RWPE1 (cell line): ENCODE data around the gene TBX15.

Source experiments
- CTCF ChIA-PET: fragments of 350-600 bp; sonication (Branson Sonifier 250); formaldehyde crosslinking; extraction: SDS; loops from one replicate; lab custom pipeline; 2021; lab: Yijun Ruan, JAX
- POLR2A ChIA-PET: fragments of 400-600 bp; formaldehyde crosslinking; extraction: SDS; loops from one replicate; lab custom pipeline; 2020; ENCODE audit warnings: antibody characterized with exemption; ENCODE audit not compliant: low non-redundant PET; lab: Yijun Ruan, JAX
- DNase-seq: peaks from one replicate; pipeline ENCODE4 v3.0.0; 2012; ENCODE audit warnings: low spot score
- H3K27ac ChIP-seq: fragments of 450-650 bp; 2 replicates; pipeline ENCODE4 v1.5.1; 2017
- TF ChIP-seq, protein P1 (sequence below): fragments of 450-650 bp; conservative IDR thresholded peaks from 2 replicates; pipeline ENCODE4 v1.5.1; 2017; ENCODE audit warnings: low read depth, mild to moderate bottlenecking

Gene TBX15

DNA sequence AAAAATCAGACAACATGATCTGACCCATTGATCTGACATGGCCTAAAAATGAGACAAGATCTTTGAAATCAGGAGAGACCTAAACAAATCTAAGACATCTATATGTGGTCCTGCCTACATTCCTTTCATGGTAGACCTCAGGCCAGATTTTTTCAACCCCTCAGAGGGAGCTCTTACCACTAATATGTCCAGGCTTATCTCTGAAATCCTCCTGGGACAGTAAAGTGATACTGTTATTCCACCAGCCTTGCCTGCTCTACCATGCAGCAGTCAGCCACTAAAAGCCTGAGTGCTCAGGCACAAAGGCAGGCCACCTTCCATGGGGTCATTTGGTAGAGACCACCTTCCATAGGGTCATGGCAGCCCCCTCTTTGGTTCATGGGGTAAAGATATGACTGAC lies 126.9 kb downstream of the TBX15 start:
- ChIA-PET POLR2A (no interaction called here), CTCF (no interaction called here)
- DNase-seq = no peak
- H3K27ac ChIP-seq = no peak overlapping the region
- TF ChIP-seq, protein P1, sequence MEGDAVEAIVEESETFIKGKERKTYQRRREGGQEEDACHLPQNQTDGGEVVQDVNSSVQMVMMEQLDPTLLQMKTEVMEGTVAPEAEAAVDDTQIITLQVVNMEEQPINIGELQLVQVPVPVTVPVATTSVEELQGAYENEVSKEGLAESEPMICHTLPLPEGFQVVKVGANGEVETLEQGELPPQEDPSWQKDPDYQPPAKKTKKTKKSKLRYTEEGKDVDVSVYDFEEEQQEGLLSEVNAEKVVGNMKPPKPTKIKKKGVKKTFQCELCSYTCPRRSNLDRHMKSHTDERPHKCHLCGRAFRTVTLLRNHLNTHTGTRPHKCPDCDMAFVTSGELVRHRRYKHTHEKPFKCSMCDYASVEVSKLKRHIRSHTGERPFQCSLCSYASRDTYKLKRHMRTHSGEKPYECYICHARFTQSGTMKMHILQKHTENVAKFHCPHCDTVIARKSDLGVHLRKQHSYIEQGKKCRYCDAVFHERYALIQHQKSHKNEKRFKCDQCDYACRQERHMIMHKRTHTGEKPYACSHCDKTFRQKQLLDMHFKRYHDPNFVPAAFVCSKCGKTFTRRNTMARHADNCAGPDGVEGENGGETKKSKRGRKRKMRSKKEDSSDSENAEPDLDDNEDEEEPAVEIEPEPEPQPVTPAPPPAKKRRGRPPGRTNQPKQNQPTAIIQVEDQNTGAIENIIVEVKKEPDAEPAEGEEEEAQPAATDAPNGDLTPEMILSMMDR = no peak

DNA sequence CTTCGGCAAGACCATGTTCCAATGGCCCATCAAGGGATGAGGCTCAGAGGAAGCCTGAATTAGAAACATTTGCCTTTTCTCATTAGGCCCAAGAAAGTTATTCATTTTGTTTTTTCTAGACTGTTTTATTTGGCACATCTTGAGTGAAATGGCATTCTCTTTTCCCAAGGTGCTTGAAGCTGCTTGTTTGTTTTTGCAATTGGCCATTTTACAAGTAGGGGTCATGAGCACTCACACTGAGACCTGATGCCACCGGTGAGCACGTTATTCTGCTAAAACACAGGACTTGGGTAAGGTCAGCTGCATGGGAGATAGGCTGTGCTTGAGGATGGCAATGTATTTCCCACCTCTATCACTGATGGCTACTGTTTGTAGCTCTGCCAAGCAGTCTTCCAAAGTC lies 128.1 kb downstream of the TBX15 start:
- no peak for DNase-seq
- POLR2A ChIA-PET = no interaction called here

DNA sequence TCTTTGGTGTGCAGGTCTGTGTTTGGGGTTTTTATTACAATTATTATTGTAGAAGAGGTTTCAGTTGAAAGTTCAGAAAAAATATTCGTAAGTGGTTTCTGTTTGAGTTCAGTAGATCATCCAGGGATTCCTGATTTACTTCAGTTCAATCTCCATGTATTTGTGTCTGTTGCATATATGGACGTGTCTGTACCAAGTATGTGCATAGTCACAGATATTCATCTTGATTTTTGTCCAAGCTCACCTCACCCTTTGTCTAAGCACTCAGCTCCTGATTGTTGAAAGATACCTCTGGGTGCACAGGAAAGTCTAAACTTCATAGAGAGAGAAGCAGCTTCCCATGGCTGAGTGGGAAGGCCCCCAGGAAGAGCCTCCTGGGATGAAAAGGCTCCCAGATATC lies 141.7 kb downstream of the TBX15 start:
- CTCF ChIA-PET = no interaction called here
- DNase-seq = no peak
- TF ChIP-seq, protein P1 = no peak
- no peak overlapping the region for H3K27ac ChIP-seq
- POLR2A ChIA-PET = no interaction called here

More for the DNA sequence above, 128.1 kb downstream of the TBX15 start:
- TF ChIP-seq, protein P1 = no peak
- CTCF ChIA-PET = no interaction called here
- no peak overlapping the region for H3K27ac ChIP-seq

DNA sequence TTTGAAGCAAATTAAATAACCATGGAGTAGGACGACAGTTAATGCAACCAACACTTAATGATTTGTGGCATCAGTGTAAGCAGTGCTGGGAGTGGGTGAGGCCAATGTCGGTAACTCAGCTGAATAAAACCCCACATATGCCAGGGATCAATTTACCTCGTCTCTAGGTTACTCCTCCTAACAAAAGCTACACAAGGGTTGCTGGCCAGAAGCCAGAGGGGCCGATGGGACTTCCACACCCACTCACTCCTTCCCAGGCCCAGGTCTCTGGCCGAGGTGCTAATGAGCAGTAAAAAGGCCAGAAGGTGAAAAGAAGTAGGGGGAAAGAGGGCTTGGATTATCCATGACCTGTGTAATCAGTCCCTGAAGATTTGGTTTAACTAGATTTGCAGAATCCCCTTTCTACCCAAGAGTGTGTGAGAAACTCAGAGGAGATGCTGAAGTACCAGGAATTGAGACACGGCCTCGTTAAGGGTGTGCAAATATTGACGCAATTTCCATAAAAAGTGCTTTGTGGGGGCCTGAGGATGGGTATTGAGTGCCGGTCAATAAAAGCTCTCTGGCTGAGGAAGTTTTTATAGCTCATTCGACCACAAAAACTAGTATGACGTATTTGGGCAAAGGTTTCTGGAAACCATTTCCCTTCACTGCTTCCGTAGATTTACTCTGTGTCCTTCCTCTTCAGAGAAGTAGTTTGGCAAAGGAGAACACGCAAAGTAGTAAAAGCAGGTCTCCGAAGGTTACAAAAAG lies 145.5 kb downstream of the TBX15 start:
- no peak overlapping the region for H3K27ac ChIP-seq
- ChIA-PET CTCF (interaction anchor here (0.6 kb wide), 1 partner anchor 902 kb away, joined by 6 read pairs; no protein-coding TSS in a partner anchor), POLR2A (no interaction called here)
- no peak for DNase-seq
- TF ChIP-seq, protein P1 = no peak

DNA sequence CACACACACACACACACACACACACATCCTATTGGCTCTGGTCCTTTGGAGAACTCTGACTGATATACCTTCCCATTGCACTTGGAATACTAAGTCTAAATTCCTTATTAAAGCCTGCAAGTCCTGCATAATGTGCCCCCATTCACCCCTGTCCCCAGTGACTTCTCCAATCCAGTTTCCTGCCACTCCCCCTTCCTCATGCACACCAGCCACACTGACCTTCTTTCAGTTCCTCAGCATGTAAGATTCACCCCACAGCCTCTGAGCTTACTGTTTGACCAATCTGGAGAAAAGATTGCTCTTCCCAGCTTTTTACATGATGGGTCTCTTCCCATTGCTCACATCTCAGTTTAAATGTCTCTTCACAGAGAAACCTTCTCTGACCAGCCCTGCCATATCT lies 146.6 kb downstream of the TBX15 start:
- H3K27ac ChIP-seq = no peak overlapping the region
- POLR2A ChIA-PET = no interaction called here
- DNase-seq = no peak
- TF ChIP-seq, protein P1 = no peak
- CTCF ChIA-PET = interaction anchor here (0.6 kb wide), 1 partner anchor 210 kb away, joined by 4 read pairs; no protein-coding TSS in a partner anchor
